ENCODE measurements around the gene C4orf36. TPM values are rescaled to one million over a fixed set of nuclear protein-coding genes. Genes with fewer than 3 reads are reported as not detected.

Gene C4orf36
- total RNA-seq, 1 donor from 2014 or later, result 8.6 TPM

GRCh38 chr4:86901864-86902263 lies 9.6 kb upstream of the C4orf36 start:
- no peaks in the 10 kb centered on the region for H3K4me1 Mint-ChIP-seq
- H4K20me1 ChIP-seq (ENCODE audit: low read depth), result no peaks in the 10 kb centered on the region
- H3K36me3 ChIP-seq, result no peaks in the 10 kb centered on the region
- no peaks in the 10 kb centered on the region for H3K79me2 ChIP-seq (ENCODE audit: low read depth)
- H3K4me2 ChIP-seq, result no peak overlapping the region
- DNase-seq (ENCODE audit: low spot score), result no peak
- no peaks in the 10 kb centered on the region for H3K9me3 ChIP-seq (ENCODE audit: low read depth)
- H3K4me3 Mint-ChIP-seq, result peak overlapping the region; percentile 22
- H2AFZ ChIP-seq (replicated peaks), result no peak overlapping the region
- H3K4me3 ChIP-seq, result no peak overlapping the region
- H3K27ac Mint-ChIP-seq, result no peak overlapping the region
- H3K27me3 Mint-ChIP-seq (ENCODE audit: insufficient read depth, low read depth), result peaks cover 3% of the 10 kb centered on the region
- H3F3A ChIP-seq (ENCODE audit: low read depth), result no peaks in the 10 kb centered on the region
- H3K36me3 Mint-ChIP-seq, result peaks cover 2% of the 10 kb centered on the region
- H3K27me3 ChIP-seq, result peaks cover 7% of the 10 kb centered on the region
- no peak overlapping the region for H3K27ac ChIP-seq
- H3K9me3 Mint-ChIP-seq, result peaks cover 3% of the 10 kb centered on the region
- no peak for TF ChIP-seq CTCF (IDR thresholded peaks at IDR 0.05)
- TF ChIP-seq EZH2 (IDR thresholded peaks at IDR 0.05), result no peak
- no peak for TF ChIP-seq EZH2phosphoT487 (IDR thresholded peaks at IDR 0.05)
- no peak overlapping the region for H3K9ac ChIP-seq
- H3K4me1 ChIP-seq, result no peaks in the 10 kb centered on the region

DNA sequence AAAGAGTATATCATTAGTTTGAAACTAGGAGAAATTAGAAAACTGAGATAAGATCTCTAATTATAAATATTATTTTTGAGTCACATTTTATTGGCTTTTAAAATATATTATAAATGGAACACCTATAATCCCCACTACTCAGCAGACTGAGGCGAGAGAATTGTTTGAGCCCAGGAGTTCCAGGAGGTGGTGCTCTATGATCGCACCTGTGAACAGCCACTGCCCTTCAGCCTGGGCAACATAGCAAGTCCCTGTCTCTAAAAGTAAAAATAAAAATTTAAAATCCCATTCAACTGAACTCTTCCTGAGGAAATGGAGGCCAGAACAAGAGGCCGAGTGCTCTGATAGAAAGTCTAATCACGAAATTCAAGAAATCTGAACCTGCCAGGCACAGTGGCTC lies 6.3 kb upstream of the C4orf36 start:
- peak; percentile 47 for TF ChIP-seq CTCF (IDR thresholded peaks at IDR 0.05)
- no peak for TF ChIP-seq EZH2 (IDR thresholded peaks at IDR 0.05)
- no peak for TF ChIP-seq EZH2phosphoT487 (IDR thresholded peaks at IDR 0.05)
- peaks cover 3% of the 10 kb centered on the region for H3K27me3 Mint-ChIP-seq (ENCODE audit: insufficient read depth, low read depth)
- peaks cover 3% of the 10 kb centered on the region for H3K9me3 Mint-ChIP-seq
- H4K20me1 ChIP-seq (ENCODE audit: low read depth), result no peaks in the 10 kb centered on the region
- no peak overlapping the region for H3K27ac ChIP-seq
- H3K4me3 ChIP-seq, result no peak overlapping the region
- no peaks in the 10 kb centered on the region for H3K79me2 ChIP-seq (ENCODE audit: low read depth)
- no peak overlapping the region for H2AFZ ChIP-seq (replicated peaks)
- no peak overlapping the region for H3K4me3 Mint-ChIP-seq
- no peaks in the 10 kb centered on the region for H3K4me1 ChIP-seq
- H3K27ac Mint-ChIP-seq, result no peak overlapping the region
- H3K36me3 Mint-ChIP-seq, result peaks cover 2% of the 10 kb centered on the region
- peak; percentile 32 for DNase-seq (ENCODE audit: low spot score)
- H3K36me3 ChIP-seq, result no peaks in the 10 kb centered on the region
- no peaks in the 10 kb centered on the region for H3K4me1 Mint-ChIP-seq
- H3K9me3 ChIP-seq (ENCODE audit: low read depth), result no peaks in the 10 kb centered on the region
- H3K4me2 ChIP-seq, result no peak overlapping the region
- no peaks in the 10 kb centered on the region for H3F3A ChIP-seq (ENCODE audit: low read depth)
- no peak overlapping the region for H3K9ac ChIP-seq
- no peaks in the 10 kb centered on the region for H3K27me3 ChIP-seq

DNA sequence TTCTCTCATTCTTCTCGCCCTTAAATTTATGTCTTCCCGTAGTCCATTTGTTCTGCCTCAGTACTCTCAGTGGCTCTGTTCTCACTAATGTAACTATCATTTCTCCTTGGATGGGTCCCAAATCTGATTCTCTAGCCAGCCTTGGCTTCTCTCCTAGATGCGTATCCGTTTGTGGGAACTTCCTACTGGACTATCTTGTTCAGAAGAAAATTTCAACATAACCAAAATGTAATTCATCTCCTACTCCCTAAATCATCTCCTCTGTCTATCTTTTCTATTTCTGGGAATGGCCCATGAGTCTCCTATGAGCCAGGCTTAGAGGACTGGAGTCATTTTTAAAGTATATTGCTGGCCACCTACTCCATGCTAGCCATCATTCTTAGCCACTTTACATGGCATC lies 4.4 kb upstream of the C4orf36 start:
- Histone ChIP-seq H3K36me3 (no peaks in the 10 kb centered on the region), H3K79me2 (ENCODE audit: low read depth) (no peaks in the 10 kb centered on the region), H3K4me3 (no peak overlapping the region), H2AFZ (replicated peaks) (no peak overlapping the region), H3F3A (ENCODE audit: low read depth) (peaks cover 17% of the 10 kb centered on the region), H3K4me2 (no peak overlapping the region), H3K9me3 (ENCODE audit: low read depth) (no peaks in the 10 kb centered on the region), H3K27me3 (no peaks in the 10 kb centered on the region), H3K27ac (no peak overlapping the region), H3K9ac (no peak overlapping the region), H3K4me1 (peaks cover 7% of the 10 kb centered on the region), H4K20me1 (ENCODE audit: low read depth) (no peaks in the 10 kb centered on the region)
- H3K36me3 Mint-ChIP-seq, result peaks cover under 1% of the 10 kb centered on the region
- H3K9me3 Mint-ChIP-seq, result no peaks in the 10 kb centered on the region
- no peak overlapping the region for H3K4me3 Mint-ChIP-seq
- peaks cover 9% of the 10 kb centered on the region for H3K4me1 Mint-ChIP-seq
- no peak for TF ChIP-seq EZH2phosphoT487 (IDR thresholded peaks at IDR 0.05)
- TF ChIP-seq CTCF (IDR thresholded peaks at IDR 0.05), result no peak
- TF ChIP-seq EZH2 (IDR thresholded peaks at IDR 0.05), result no peak
- H3K27ac Mint-ChIP-seq, result no peak overlapping the region
- DNase-seq (ENCODE audit: low spot score), result no peak
- peaks cover 5% of the 10 kb centered on the region for H3K27me3 Mint-ChIP-seq (ENCODE audit: insufficient read depth, low read depth)
